HG02884 (cell line): ENCODE data around the gene SOBP.

ENCODE experiments used
- ATAC-seq: cut with Tn5 transposase; IDR thresholded peaks from one replicate; pipeline ENCODE4 v1.9.1; 2021; ENCODE audit warnings: mild to moderate bottlenecking, moderate library complexity; ENCODE audit not compliant: unreplicated experiment

Gene SOBP

DNA sequence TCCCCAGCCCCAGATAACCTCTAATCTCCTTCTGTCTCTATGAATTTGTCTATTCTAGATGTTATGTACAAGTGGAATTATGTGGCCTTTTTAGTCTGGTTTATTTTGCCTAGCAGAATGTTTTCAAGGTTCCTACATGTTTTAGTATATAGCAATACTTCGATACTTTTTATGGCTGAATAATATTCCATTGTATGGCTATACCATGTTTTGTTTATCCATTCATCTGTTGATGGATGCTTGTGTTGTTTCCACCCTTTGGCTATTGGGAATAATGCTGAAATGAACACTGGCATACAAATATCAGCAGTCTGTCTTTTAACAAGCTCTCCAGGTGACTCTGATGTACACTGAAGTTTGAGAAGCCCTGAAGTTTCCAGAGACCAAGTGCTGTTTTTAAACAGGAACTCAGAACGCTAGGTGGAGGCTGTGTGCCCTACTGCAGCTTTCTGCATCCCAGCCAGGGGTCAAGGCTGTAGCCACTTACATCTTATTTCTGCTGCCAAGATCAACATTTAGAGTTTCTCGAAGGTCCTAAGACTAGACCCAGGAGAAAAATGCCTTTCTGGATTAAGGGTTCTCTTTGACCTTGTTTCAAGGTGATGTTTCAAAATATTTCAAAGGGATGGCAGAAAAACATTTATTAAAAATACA, 123.0 kb downstream of the SOBP start:
- no peak for ATAC-seq

GRCh38 chr6:107613651-107614379, 123.9 kb downstream of the SOBP start:
- no peak for ATAC-seq

GRCh38 chr6:107614828-107615227, 124.9 kb downstream of the SOBP start:
- no peak for ATAC-seq

GRCh38 chr6:107616775-107617174, 126.9 kb downstream of the SOBP start:
- no peak for ATAC-seq

GRCh38 chr6:107617341-107617932, 127.5 kb downstream of the SOBP start:
- ATAC-seq: no peak

DNA sequence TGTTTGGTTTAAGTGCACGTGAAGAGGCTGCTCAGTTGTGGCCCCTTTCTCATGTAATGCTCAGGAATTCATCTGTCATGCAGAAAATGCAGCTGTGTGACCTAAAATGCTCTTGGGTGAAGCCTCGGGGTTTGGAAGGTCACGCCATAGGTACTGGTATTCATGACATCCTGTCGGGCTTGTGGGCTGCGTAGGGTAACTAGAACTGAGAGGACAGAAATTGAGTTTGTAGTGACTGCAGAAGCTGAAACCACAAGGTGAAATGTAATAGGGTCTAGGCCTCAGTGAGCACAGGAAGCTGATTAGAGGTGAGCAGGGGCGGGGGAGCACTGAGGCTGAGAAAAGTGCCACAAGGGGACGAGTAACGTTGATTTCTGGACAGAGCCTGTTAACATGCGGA, 128.8 kb downstream of the SOBP start:
- ATAC-seq: peak; percentile 98

DNA sequence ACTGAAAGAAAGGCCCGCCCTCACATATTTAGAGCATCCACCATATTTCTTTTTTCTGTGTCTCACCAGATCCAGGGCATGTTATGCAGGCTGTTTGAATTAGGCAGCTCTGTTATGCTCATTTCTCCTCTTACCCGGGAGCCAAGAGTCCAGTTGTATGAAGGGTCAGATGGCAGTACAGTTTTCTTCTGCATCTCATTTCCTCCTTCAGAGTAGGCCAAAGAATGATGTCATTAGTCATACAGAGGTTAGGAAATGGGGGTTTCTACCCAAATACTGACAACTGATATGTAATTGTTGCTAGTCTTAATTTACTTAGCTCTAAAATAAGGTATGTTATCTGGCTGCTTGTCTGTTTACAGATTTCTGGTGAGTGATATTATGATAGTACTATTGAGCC, 130.8 kb downstream of the SOBP start:
- no peak for ATAC-seq

- ATAC-seq: no peak
Measured at GRCh38 chr6:107621229-107621937, 131.5 kb downstream of the SOBP start.

GRCh38 chr6:107622269-107622668, 132.4 kb downstream of the SOBP start:
- no peak for ATAC-seq

DNA sequence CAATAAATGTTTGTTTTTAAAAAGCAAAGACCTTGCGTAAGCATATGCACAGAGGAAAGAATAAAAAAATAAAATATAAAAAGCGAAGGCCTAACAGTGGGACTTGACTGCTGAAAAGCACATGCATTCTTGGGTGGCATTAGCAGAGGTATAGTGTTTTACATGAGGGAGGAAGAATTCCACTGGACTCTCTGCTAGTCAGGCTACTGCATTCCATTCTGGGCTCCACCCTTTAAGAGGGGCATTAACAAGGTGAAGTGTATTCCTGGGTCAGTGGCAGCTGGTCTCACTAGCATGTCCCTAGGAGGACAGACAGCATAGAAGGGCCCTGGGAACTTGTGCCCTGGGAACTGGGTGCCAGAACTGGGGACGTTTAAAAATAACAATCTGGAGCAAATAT, 134.1 kb downstream of the SOBP start:
- ATAC-seq: no peak

DNA sequence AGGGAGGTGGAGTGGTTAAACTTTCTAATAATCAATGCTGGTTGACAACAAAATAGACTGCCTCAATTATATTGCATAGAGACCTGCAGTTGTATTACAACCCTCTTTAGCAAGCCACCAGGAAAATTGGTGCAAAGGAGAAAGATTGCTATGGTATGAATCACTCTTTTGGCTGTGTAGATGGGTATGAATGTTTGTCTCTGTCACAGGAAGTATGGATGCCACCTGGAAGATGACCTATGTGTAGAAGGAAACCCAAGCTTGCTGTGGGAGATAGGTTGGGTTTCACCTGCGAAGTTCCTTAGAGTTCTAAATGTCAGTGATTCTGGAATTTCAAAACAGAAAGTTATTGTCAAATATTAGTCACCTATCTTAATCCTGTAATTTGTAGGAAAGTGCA, 134.6 kb downstream of the SOBP start:
- no peak for ATAC-seq

DNA sequence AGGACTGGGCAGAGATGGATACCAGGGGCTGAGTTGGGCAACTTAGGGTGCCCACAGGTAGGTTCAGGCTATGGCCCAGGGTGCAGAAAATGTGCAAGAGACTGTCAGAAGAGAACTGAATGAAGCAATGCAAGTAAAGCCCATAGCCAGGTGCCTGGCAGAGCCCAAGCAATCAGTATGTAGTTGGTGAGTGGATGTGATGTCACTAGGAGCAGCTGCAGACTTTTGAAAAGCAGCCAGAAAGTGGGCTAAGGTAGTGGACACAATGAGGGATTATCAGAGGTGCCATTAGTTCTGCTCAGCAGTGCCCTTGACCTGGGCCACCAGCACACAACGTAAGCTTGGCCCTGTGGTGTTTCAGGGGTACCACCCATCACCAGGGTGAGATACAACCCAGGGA, 135.3 kb downstream of the SOBP start:
- no peak for ATAC-seq

GRCh38 chr6:107626645-107627044, 136.7 kb downstream of the SOBP start:
- no peak for ATAC-seq

- no peak for ATAC-seq
Measured at GRCh38 chr6:107627969-107628368, 138.1 kb downstream of the SOBP start.

DNA sequence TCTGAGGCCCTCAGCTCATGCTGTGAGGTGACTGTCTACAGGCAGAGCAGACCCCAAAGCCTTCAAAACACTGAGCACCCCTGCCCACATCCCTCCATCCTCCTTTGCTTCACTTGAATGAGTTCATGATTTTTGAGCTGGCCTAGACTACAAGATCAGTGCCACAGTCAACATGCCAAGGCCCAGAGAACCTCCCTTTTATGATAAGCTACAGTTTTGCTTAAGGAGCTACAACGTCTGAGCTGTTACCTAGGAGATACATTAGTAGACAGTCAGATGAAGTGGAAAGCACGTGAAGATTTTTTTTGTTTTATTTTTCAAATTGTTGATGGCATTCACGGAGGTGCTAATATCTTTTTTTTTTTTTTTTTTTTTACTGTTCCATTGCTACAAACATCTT, 139.0 kb downstream of the SOBP start:
- no peak for ATAC-seq

GRCh38 chr6:107629548-107630129, 139.7 kb downstream of the SOBP start:
- ATAC-seq: no peak

DNA sequence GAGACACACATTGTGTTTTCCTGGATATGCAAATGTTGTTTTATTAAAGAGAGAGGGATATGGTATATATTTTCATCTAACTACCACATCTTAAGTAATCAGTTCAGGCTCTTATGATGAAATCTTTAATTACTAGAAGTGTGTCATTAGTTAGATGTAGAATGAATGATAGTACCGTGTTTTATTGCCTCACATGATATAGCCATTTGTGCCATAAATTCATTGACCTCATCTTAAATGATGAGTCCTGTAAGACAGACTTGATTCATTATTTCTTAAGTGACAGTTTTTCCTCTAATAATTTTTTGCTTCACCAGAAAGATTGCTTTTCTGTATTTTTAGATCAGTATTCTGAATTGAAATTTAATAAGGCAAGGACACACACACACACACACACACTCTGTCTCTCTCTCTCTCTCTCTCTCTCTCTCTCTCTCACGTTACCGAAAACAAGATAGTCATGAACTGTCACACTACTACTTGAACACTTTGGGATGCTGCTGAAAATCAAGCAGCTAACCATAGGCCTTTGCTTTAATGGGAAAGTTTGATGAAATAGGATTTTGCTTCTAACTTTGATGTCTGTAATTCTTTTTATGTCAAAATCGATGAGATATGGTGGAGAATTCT, 140.5 kb downstream of the SOBP start:
- ATAC-seq: no peak

DNA sequence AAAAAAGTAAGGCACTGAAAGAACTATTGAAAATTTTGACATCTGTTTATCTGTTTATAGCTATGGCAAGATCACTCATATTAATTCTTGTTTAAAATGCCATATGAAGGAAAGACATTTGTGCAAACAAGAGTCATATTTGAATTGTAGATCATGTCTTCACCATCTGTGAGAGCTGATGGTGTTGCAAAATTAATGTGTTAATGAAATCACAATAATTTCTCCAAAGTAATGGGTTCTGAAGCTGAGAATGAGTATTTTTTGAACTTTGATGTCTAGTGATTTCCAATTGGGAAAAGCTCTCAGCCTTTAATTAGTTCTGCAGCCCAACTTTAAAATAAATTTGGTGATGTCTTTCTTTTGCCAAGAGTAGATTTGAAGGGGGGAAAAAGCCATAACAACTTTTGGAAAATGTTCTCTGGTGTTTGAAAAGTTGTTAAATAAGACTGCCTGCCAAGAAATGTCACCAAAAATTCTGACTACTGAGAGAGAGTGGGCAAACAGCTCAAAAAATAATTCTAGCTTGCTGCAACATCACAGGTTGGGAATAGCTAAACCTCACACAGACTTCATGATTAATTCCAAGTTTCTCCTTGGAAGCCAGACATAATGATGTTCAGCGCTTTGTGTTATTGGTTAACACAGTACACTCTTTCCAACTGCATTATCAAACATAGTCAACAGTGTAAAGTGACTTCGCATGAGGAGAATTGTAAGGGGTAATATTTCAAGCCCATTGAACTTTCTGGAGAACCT, 142.6 kb downstream of the SOBP start:
- ATAC-seq: no peak

DNA sequence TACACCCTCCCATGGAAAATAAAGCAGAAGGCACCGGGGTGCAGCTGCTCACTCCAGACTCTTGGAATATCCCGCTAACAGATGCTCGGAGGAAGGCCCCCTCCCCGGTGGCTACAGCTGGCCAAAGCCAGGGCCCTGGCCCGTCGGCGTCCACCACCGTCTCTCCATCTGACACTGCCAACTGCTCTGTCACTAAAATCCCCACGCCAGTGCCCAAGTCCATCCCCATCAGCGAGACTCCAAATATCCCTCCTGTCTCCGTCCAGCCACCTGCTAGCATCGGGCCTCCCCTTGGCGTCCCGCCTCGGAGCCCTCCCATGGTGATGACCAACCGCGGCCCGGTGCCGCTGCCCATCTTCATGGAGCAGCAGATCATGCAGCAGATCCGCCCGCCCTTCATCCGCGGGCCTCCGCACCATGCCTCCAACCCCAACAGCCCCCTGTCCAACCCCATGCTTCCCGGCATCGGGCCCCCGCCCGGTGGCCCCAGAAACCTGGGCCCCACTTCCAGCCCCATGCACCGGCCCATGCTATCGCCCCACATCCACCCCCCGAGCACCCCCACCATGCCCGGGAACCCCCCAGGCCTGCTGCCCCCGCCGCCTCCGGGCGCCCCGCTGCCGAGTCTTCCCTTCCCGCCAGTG, 143.9 kb downstream of the SOBP start:
- no peak for ATAC-seq
